HFFc6 (cell line): ENCODE results near the gene EIF5A. TPM values are rescaled to one million over a fixed set of nuclear protein-coding genes. Genes with fewer than 3 reads are reported as not detected.
"Not testable (repeated sequence)": the region's sequence is repeated elsewhere in the genome, so short reads cannot be mapped to it uniquely, and the experiment has no call there.

Experiments used
- DNase-seq: peaks from one replicate; pipeline ENCODE4 v3.0.0-alpha.2; 2018
- H3K27ac Mint-ChIP-seq: 2 replicates; pipeline ENCODE4 v1.8.0; 2020; ENCODE audit warnings: mild to moderate bottlenecking, mixed read lengths
- H3K27me3 Mint-ChIP-seq: 2 replicates; pipeline ENCODE4 v1.8.0; 2021; ENCODE audit warnings: mild to moderate bottlenecking, moderate library complexity, mixed read lengths; ENCODE audit not compliant: insufficient read depth
- H3K36me3 Mint-ChIP-seq: 2 replicates; pipeline ENCODE4 v1.8.0; 2021; ENCODE audit warnings: low read depth, mixed read lengths
- H3K4me1 Mint-ChIP-seq: 2 replicates; pipeline ENCODE4 v1.8.0; 2020; ENCODE audit warnings: low read depth, mixed read lengths
- H3K4me3 Mint-ChIP-seq: 2 replicates; pipeline ENCODE4 v1.8.0; 2020; ENCODE audit warnings: mild to moderate bottlenecking, moderate library complexity, mixed read lengths
- H3K9me3 Mint-ChIP-seq: 2 replicates; pipeline ENCODE4 v1.8.0; 2020; ENCODE audit warnings: mild to moderate bottlenecking, mixed read lengths
- CTCF ChIP-seq: fragments of 200-600 bp; sonication (generic); IDR thresholded peaks from 2 replicates; pipeline ENCODE4 v1.5.0; 2021; ENCODE audit warnings: antibody characterized with exemption, mild to moderate bottlenecking
- total RNA-seq, 6 experiments: library from RNA; stranded (reverse); fragmentation: NEBNext Ultra II Directional; extraction: Animal tissue kit (Norgen Biotek cat#: 25700); gene quantifications; 2 replicates in 1 of 6; 3 replicates in 5 of 6; pipeline ENCODE4 v1.2.3, GENCODE V29; 2021

Gene EIF5A
- total RNA-seq, 6 experiments from 2014 or later = 1,011 to 1,116 (median 1,072) TPM

- no peak for DNase-seq
- Mint-ChIP-seq H3K9me3 (no peaks in the 10 kb centered on the region), H3K36me3 (no peaks in the 10 kb centered on the region), H3K4me3 (no peak overlapping the region), H3K27ac (no peak overlapping the region), H3K4me1 (no peaks in the 10 kb centered on the region), H3K27me3 (peaks cover 20% of the 10 kb centered on the region)
- TF ChIP-seq CTCF = no peak
These were observed 27.6 kb downstream of the EIF5A start for GRCh38 chr17:7334938-7335538.

GRCh38 chr17:7335765-7336164, 28.3 kb downstream of the EIF5A start:
- not testable (repeated sequence) for H3K4me1 Mint-ChIP-seq, H3K4me3 Mint-ChIP-seq, H3K36me3 Mint-ChIP-seq, H3K9me3 Mint-ChIP-seq, DNase-seq, H3K27ac Mint-ChIP-seq
- H3K27me3 Mint-ChIP-seq = peaks cover 20% of the 10 kb centered on the region

GRCh38 chr17:7336240-7337175, 29.1 kb downstream of the EIF5A start, which contains the start of gene ACAP1:
TSS of gene ACAP1 (plus strand) at chr17:7336529. CDS start at chr17:7336735, 206 bp downstream.
- no peak within 1 kb of the TSS for H3K27ac Mint-ChIP-seq
- H3K4me3 Mint-ChIP-seq = no peak within 1 kb of the TSS
- no peaks in the 10 kb centered on the region for H3K4me1 Mint-ChIP-seq
- no peak for DNase-seq
- peaks cover 22% of the 10 kb centered on the region for H3K27me3 Mint-ChIP-seq
- H3K9me3 Mint-ChIP-seq = no peaks in the 10 kb centered on the region
- no peak for TF ChIP-seq CTCF
- H3K36me3 Mint-ChIP-seq = peaks cover 2% of the 10 kb centered on the region; the same call in 1 of the 2 replicates

GRCh38 chr17:7337600-7337999, 30.2 kb downstream of the EIF5A start:
- not testable (repeated sequence) for H3K27ac Mint-ChIP-seq

GRCh38 chr17:7340179-7340578, 32.8 kb downstream of the EIF5A start:
- Mint-ChIP-seq H3K4me3 (no peak overlapping the region), H3K27ac (no peak overlapping the region), H3K27me3 (peaks cover 29% of the 10 kb centered on the region), H3K36me3 (peaks cover 4% of the 10 kb centered on the region; the same call in 1 of the 2 replicates), H3K4me1 (no peaks in the 10 kb centered on the region), H3K9me3 (no peaks in the 10 kb centered on the region)
- no peak for DNase-seq
- TF ChIP-seq CTCF = no peak

More at GRCh38 chr17:7337600-7337999, 30.2 kb downstream of the EIF5A start:
- not testable (repeated sequence) for H3K36me3 Mint-ChIP-seq, H3K4me3 Mint-ChIP-seq, H3K4me1 Mint-ChIP-seq, H3K9me3 Mint-ChIP-seq, DNase-seq
- peaks cover 23% of the 10 kb centered on the region for H3K27me3 Mint-ChIP-seq

GRCh38 chr17:7341842-7342241, 34.4 kb downstream of the EIF5A start:
- DNase-seq = no peak
- Mint-ChIP-seq H3K4me1 (no peaks in the 10 kb centered on the region), H3K36me3 (peaks cover 4% of the 10 kb centered on the region; the same call in 1 of the 2 replicates), H3K9me3 (no peaks in the 10 kb centered on the region), H3K27ac (no peak overlapping the region), H3K27me3 (peaks cover 22% of the 10 kb centered on the region), H3K4me3 (no peak overlapping the region)
- no peak for TF ChIP-seq CTCF
